HG02623 (cell line): Measurements from ENCODE around the gene METTL15.
"Not testable (repeated sequence)": the region's sequence is repeated elsewhere in the genome, so short reads cannot be mapped to it uniquely, and the experiment has no call there.

ENCODE experiments used
- ATAC-seq: cut with Tn5 transposase; IDR thresholded peaks from one replicate; pipeline ENCODE4 v1.9.1; 2021; ENCODE audit warnings: moderate library complexity; ENCODE audit not compliant: unreplicated experiment

METTL15 gene

DNA sequence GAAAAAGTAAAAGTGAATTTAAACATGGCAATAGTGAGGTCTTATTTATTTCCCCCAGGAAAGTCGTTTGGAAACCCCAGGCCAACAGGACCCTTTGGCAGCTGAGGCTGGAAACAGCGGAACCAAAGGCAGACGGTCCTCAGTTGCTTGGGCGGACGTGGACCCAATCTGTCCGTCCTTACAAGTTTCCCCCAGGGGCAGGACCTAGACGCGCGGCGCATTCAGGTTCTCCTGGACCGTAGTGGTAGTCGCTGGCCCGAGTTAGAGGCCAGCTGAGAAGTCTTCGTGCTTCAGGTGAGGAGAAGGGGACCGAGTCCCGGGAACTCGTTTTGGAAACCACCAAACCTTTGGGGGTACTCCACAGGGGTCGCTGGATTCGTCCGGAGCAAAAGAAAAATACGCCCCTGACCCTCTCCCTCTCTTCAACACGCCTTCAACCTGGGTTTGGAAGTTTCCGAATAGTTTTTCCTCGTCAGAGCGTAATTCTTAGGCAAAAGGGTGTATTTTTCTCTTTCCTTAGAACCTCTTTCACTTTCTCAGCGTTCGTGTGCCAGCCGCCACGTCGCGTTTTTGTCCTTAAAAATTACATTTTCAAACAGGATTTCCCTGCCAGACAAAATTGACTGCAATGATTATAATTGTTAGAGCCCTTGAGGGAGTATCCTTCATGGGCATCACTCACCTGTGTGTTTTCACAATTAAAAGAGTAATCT, 2.1 kb downstream of the METTL15 start:
- ATAC-seq = peak; percentile 28

DNA sequence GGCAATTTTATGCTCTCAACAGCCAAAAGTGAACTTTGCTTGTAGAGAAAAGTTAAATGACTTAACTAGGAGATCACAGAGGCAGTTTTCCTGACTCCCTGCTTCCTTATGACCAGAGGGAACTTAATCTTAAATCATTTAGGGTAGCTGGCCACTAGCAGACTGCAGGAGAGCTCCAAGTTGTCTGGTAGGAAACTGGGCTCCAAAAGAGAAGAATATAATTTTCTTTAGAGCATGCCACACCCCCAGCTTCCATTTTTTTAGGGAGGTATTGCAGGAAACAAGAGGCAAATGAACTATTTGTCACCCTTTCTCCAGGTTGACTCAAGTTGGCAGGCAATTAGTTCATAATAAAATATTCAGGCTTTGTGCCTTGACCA, 2.6 kb downstream of the METTL15 start:
- no peak for ATAC-seq

DNA sequence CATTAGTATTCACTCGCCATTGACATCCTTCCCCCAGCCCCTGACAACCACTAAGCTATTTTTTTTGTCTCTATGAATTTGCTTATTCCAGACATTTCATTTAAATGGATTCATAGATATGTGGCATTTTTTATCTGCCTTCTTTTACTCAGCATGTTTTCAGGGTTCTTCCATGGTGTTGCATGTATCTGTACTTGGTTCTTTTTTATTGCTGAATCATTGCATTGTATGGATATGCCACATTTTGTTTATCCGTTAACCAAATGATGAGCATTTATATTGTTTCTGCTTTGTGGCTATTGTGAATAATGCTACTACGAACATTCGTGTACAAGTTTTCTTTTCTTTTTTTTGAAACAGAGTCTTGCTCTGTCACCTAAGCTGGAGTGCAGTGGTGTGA, 5.9 kb downstream of the METTL15 start:
- no peak for ATAC-seq

DNA sequence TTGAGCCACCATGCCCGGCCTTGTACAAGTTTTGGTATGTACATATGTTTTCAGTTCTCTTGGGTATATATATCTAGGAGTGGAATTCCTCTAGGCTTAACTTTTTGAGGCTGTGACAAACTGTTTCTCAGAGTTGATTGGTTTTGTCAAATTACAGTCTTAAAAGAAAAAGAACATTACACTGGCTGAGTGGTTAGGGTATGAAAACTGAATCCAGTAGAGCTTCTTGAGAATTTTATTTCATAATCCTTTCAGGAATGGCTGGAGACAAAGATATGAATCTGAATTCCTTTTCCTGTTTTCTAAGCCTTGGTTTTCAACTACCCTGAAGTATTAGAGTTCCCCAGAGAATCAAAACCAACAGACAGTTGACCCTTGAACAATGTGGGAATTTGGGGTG, 6.5 kb downstream of the METTL15 start:
- no peak for ATAC-seq

DNA sequence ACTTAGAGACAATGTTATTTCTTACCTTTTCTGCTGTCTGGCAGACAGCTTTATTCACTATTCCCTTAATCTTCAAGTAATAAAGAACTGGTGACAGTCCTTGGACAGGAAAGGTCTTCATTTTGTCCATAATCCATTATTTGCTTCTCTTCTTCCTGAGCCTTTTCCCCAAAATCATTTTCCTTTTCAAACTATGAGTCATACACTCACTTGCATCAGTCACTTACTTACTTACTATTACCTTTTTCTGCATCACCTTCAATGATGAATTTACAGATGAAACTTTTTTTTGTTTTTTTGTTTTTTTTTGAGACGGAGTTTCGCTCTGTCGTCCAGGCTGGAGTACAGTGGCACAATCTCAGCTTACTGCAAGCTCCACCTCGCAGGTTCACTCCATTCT, 9.5 kb downstream of the METTL15 start:
- ATAC-seq = no peak

DNA sequence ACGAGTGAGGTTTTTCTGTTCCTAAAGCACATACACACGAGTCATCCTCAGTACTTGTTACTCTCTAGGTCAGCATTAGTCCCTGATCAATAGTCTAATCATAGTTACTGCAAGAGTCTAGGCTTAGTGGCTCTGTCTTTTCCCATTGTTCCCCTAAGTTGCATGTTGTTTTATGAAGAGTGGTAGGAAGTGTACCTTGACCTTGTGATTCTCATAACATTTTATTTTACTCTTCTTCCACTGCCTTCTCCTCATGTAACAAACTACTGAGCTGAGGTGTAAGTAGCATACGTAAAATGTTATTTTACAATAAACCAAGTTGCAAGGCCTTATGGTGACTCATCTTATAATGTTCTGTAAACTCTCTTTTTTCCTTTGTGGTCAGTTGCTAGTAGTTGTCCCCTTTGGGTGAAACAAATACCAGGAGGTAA, 15.0 kb downstream of the METTL15 start:
- no peak for ATAC-seq

DNA sequence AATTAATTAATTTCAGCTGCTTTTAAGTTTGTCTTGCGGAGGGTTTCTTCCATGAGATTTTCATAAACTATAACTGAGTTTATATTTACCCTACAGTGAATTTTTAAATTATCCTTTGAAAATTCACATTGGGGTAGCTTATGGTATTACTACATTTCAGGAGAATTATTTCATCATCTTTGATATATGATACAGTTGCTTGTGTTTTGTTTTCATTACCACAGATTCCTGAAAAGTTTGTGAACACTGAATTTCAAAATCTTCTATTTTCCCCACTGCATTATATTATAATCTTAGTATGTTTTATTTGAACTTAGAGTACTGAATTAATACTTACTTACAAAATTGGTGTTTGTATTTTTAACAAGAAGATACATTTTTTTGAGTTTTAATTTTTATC, 24.4 kb downstream of the METTL15 start:
- no peak for ATAC-seq

DNA sequence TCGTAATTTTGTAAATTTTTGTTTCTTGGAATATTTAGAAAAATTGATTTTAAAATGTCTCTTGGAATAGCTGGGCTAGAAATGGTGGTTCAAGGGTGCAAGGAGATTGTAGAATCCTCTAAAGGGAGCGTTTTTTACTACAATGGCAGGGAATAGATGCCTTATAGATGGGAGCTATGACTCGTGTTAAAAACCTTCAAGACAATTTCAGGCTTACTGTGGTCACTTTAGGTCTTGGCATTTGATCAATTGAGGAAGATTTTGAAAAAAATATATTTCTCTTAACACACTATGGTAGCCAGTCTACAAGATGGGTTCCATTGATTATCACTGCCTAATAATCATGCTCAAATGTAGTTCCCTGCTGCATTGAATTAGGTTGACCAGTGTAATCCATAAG, 25.0 kb downstream of the METTL15 start:
- ATAC-seq = no peak

DNA sequence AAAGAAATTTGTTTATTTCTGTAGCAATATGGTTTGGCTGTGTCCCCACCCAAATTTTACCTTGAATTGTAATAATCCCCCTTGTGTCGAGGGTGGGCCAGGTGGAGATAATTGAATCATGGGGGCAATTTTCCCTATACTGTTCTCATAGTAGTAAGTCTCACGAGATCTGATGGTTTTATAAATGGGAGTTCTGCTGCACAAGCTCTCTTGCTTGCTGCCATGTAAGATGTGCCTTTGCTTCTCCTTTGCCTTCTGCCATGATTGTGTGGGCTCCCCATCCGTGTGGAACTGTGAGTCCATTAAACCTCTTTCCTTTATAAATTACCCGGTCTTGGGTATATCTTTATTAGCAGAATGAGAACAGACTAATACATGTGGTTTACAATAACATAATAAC, 28.0 kb downstream of the METTL15 start:
- ATAC-seq = not testable (repeated sequence)

DNA sequence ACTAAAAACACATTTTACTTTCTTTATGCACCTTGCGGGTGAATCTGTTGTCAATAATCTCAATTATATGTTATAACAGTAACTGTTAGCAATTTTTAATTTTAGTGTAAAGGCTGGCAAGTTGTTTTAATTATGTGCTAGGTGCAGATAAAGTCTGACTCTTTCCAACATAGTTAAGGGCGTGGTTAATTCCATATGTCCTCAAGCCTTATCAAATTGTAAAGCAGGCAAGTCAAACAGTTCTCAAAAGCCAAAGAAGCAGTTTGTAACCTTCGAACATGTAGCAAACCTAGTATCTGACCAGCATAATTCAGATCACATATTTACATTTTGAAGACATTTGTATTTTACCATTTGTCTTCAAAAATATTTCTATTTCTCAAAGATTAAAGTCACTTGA, 29.2 kb downstream of the METTL15 start:
- ATAC-seq = no peak

DNA sequence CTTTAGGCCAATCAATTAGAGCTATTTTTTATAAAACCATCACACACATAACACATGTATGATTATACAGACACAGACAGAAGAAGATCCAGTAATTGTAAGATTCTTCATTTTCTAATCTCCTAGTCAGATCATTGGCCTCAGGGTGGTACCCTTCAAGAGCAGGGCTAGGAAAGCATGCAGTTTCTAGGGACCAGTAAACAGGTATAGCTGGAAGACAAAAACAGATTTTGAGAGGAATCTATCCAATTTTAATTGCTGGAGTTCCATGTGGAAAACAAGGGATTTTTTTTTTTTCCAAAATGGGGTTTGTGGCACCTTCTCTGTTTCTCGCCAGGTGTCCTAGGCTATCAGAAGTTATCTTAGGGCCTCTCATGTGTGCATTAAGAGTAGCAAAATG, 29.6 kb downstream of the METTL15 start:
- no peak for ATAC-seq

DNA sequence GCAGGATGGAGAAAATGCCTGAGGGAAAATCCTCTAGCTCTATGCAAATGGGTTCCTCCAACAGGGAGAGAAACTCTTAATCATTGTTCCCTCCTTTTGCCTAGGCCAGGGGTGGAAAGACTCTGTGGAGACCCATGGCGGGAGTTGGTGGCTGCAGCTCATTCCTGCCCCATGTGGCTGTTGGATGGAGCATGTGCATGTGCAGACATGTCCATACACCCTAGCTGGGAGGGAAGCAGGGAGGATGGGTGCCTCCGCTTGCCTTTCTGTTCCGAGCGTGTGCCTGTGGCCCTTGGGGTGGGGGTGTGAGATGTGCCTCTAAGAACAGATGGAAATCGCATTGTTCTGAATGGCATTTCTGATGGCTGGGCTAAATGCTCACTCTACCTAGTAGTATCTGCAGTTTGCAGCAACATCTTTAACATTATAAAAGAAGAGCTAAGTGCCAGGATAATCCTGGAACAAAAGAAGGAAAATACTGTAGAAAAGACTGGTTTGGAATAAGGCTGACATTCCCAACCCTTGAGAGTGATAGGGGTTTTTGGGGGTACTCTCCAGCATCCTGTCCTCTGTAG, 31.7 kb downstream of the METTL15 start:
- ATAC-seq = no peak

DNA sequence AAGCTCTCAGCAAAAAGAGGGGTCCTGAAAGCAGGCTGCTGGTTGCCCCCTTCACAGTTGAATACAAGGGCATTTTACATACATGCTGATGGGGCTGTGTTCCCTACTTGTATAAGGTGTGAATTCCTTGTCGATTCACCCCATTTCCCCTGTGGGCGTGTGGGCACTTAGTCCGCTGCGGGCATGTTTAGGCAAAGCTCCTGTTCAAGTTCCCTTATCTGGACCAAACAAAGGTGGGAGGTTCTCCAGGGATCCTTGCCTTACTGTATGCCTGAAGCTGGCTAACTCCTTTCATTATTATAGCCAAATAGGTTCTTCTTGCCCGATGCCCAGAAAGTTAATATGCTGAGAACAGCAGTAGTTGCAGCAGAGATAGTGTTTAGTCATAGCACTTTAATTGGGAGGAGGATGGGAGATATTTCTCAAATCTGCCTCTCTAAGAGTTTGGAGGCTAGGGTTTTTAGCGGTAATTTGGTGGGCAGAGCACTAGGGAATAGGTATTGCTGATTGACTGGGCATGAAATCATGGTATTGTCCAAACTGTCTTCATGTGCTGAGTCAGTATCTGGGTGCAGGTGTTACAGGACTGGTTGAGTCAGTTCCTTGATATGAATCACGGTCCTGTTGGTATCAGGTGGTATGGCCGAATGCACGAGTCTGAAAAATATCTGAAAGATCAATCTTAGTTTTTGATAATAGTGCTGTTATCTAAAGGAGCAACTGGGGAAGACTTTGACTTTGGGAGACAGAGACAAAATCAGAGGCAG, 32.7 kb downstream of the METTL15 start:
- no peak for ATAC-seq

DNA sequence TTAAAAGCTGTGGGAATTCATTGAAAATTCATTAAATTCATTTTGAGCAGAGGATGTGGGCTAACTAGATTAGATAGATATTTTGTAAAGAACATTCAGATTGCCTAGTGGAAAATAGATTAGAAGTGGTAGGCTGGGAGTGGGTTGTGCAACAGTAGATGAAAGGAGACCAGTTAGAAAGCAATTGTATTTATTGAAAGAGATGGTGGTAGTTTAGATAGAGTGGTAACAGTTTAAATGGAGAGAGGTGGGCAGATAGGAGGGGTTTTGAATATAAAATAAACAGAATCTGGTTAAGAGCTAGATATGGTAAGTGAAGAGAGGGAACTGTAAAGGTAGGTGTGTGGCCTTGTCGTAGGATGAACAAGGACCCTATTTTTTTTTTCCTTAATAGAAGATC, 34.5 kb downstream of the METTL15 start:
- no peak for ATAC-seq

DNA sequence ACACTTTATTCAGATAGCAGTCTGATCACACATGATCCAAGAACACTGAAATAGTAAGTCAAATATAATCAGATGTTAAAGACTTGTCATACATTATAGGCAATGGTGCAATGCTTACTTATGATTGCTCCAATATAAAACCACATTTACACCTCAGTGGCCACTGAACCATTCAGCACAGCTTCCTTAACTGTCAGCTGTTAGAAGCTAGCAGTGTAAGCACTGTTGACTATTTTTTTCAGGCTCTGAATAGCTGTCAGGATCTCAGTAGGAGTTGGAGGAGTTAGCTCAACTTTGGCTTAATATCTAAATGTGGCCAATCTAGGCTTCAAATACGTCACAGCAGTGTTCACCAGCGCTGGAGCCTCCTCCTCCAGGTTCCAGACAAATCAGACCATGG, 36.6 kb downstream of the METTL15 start:
- no peak for ATAC-seq

DNA sequence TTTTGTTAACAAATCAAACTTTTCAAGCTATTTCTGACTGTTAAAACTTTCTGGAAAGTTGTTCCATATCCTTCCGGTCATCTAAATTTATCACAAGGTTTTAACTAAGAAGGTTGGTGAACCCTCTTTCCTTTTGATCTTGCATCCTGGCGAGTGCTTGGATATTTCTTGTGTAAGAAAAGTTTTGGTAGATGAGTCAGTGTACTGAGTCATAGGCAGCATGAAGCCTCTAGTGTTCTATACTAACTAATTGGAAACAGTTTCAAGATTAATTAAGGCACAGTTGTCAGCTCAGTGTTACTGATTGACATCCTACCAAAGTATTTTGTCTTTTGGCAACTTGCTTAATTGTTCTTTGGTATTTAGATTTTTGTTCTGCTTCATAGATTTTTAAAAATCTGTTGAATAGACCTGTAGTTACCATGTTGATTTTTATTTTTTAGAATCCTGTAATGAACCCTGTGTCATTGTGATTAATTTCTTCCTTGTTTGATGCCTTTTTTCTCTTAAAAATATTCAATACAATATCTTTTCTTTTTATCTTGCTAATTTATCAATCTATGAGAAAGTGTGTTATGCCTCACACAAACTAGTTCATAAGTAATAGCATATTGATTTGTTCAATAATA, 38.0 kb downstream of the METTL15 start:
- no peak for ATAC-seq

DNA sequence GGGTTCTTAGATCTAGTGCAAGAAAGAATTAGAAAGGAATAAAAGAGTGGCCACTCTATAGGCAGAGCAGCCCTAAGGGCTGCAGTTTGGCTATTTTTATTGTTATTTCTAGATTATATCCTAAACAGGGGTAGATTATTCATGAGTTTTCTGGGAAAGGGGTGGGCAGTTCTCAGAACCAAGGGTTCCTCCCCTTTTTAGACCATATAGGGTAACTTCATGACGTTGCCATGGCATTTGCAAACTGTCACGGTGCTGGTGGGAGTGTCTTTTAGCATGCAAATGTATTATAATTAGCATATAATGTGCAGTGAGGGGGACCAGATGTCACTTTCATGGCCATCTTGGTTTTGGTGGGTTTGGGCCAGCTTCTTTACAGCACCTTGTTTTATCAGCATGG, 44.6 kb downstream of the METTL15 start:
- ATAC-seq = no peak

DNA sequence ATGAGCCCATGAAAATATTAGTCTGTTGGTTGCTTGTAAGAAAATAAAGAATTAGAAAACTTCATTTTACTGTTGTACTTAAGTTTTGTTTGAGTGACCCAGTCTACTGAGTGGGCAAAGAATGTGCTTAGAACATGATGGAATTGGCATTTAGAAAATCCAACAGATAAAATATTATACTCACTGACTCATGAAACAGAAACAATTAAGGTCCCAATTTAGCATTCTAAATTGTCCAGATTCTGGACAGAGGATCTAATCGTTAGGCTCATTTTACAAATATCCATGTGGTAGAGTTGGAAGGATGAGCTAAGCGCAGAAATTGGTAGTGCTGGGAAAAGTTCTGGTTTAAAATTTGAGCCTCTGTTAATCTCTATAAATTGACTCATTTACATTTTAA, 45.4 kb downstream of the METTL15 start:
- no peak for ATAC-seq

DNA sequence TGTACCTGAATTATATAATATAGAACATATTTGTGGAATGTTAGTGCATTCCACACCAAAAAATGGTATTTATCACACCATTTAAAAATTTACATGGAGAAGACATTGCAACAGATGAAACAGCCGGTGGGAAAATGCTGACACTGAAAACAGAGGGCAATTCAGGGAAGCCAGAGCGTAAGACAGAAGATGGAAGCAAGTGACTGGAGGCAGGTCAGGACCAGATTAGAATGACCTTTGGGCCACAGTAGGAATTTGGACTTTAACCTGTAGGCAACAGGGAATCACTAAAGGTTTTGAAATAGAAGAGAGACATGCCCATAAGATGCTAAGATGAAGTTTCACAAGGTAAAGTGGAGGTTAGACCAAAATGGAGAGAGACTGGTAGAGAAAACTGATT, 60.5 kb downstream of the METTL15 start:
- no peak for ATAC-seq

DNA sequence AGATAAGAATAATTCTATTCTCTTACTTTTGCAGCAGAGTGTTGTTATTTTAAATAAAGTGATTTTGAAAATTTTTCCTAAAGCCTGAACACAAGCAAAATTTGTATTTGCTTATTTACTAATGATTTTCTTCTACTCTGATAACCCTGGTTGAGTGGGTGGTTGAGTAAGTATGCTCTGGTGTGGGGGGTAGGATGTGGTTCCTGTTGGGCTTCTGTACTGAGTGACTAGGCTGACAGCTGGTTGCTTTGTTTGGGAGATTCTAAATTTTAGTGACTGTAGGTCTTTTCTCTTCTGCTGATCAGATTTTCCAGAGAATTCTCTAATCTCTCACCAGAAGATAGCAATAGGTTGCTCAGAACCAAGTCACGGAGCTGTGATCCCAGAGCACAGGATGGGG, 61.6 kb downstream of the METTL15 start:
- ATAC-seq = peak; percentile 43

DNA sequence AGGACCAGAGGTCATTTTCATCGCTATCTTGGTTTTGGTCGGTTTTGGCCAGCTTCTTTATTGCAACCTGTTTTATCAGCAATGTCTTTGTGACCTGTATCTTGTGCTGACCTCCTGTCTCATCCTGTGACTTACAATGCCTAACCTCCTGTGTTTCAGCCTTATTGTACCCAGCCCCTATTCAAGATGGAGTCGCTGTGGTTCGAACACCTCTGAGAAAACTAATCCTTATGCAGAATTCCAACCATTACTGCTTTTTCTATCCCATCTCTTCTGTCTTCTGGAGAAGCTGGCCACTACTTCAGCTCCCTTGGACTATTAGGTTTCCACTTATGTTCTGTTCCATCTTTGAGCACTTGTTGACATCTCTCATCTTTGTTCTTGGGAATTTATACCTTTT, 62.6 kb downstream of the METTL15 start:
- ATAC-seq = no peak

DNA sequence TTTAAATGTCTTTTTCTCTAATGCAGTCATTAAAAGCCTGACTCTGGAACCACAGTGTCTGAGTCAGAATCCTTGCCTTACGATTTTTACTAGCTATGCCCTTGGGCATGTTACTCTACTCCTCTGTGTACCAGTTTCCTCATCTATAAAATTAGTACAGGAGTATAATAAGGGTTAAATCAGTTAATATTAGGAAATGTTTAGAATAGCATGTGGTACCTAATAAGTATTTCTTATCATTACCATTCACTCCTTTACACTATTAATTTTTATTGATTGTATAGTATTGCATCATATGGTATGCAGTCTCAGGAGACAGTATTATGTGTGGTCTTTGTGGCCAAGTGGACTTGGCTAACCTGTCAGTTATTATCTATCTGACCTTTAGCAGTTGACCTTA, 68.2 kb downstream of the METTL15 start:
- no peak for ATAC-seq
